ENCODE measurements around the gene MGMT.

- TF ChIP-seq CTCF (conservative IDR thresholded peaks at IDR 0.05), result no peak
- TF ChIP-seq EZH2 (IDR thresholded peaks at IDR 0.05; ENCODE audit: low read depth), result no peak
These were observed 34.8 kb downstream of the MGMT start for GRCh38 chr10:129501652-129502436.

Measured in PC-9 (cell line).